Mesendoderm (in vitro differentiated cells): Measurements from ENCODE around the gene RXRA.

Experiments used
- DNase-seq: peaks from one replicate; pipeline ENCODE4 v3.0.0; 2013
- H2AK5ac ChIP-seq: 2 replicates; pipeline ENCODE4 v1.6.1; 2013; ENCODE audit warnings: low read length, inconsistent platforms
- H2BK120ac ChIP-seq: 2 replicates; pipeline ENCODE4 v1.6.1; 2013; ENCODE audit warnings: low read depth, mild to moderate bottlenecking, low read length, moderate library complexity, mixed read lengths
- H2BK15ac ChIP-seq: replicated peaks from 2 replicates; pipeline ENCODE4 v1.6.1; 2013; ENCODE audit warnings: low read depth, mild to moderate bottlenecking, moderate library complexity
- H2BK5ac ChIP-seq: 2 replicates; pipeline ENCODE4 v1.6.1; 2013; ENCODE audit warnings: low read length, inconsistent platforms
- H3K18ac ChIP-seq: 2 replicates; pipeline ENCODE4 v1.6.1; 2013; ENCODE audit warnings: mild to moderate bottlenecking, low read length, mixed read lengths
- H3K23ac ChIP-seq: one replicate; pipeline ENCODE4 v1.6.1; 2013; ENCODE audit warnings: low read length
- H3K27ac ChIP-seq: 2 replicates; pipeline ENCODE4 v1.5.1; 2013; ENCODE audit warnings: low read depth, mild to moderate bottlenecking, inconsistent platforms, low read length, moderate library complexity
- H3K27me3 ChIP-seq: 2 replicates; pipeline ENCODE4 v1.6.1; 2013; ENCODE audit warnings: low read length, control low read depth, mild to moderate bottlenecking, inconsistent platforms; ENCODE audit not compliant: insufficient read depth, poor library complexity
- H3K36me3 ChIP-seq: 2 replicates; pipeline ENCODE4 v1.6.1; 2013; ENCODE audit warnings: low read length, inconsistent platforms; ENCODE audit not compliant: control insufficient read depth, insufficient read depth
- H3K4ac ChIP-seq: one replicate; pipeline ENCODE4 v1.6.1; 2013; ENCODE audit warnings: low read depth, mild to moderate bottlenecking, low read length, moderate library complexity
- H3K4me1 ChIP-seq: 2 replicates; pipeline ENCODE4 v1.6.1; 2013; ENCODE audit warnings: low read depth, low read length, inconsistent platforms; ENCODE audit not compliant: control insufficient read depth
- H3K4me2 ChIP-seq: 2 replicates; pipeline ENCODE4 v1.6.1; 2013; ENCODE audit warnings: low read length
- H3K4me3 ChIP-seq: 2 replicates; pipeline ENCODE4 v1.5.1; 2013; ENCODE audit warnings: mild to moderate bottlenecking, low read length
- H3K56ac ChIP-seq: one replicate; pipeline ENCODE4 v1.6.1; 2013; ENCODE audit warnings: low read length
- H3K79me1 ChIP-seq: 2 replicates; pipeline ENCODE4 v1.6.1; 2013; ENCODE audit warnings: low read length, inconsistent platforms
- H3K79me2 ChIP-seq: 2 replicates; pipeline ENCODE4 v1.6.1; 2013; ENCODE audit warnings: mild to moderate bottlenecking, low read length; ENCODE audit not compliant: control insufficient read depth, insufficient read depth
- H3K9ac ChIP-seq: 2 replicates; pipeline ENCODE4 v1.6.1; 2013; ENCODE audit warnings: low read length, inconsistent platforms
- H4K5ac ChIP-seq: one replicate; pipeline ENCODE4 v1.6.1; 2013; ENCODE audit warnings: low read length
- H4K8ac ChIP-seq: one replicate; pipeline ENCODE4 v1.6.1; 2013; ENCODE audit warnings: low read depth, mild to moderate bottlenecking, control low read depth, low read length, moderate library complexity
- WGBS: extraction: QIAGEN DNeasy Blood & Tissue Kit; methylation state at CpG from one replicate; pipeline ENCODE4 v1.1.7; 2013; ENCODE audit warnings: low lambda C conversion rate, missing lambda C conversion rate; ENCODE audit not compliant: insufficient coverage; ENCODE audit errors: extremely low coverage; 5-methylcytosine and 5-hydroxymethylcytosine counted together

Gene RXRA

DNA sequence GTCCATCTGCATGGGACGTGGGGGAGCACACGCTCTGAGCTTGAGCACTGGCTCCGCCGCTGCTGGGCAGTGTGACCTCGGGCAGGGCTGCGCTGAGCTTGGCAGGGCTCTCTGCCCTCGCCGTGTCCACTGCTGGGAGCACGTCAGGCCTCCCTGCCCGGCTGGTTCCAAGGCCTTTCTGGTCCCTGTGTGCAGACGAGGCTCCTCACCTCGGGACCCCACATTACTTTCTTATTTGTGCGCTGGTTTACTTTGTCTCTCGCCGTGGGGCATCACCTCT lies 43.9 kb downstream of the RXRA start:
- Histone ChIP-seq H2AK5ac (no peak overlapping the region), H2BK120ac (no peak overlapping the region), H3K4me3 (no peak overlapping the region), H4K5ac (no peak overlapping the region), H2BK5ac (no peak overlapping the region), H3K4me2 (no peak overlapping the region), H3K18ac (no peak overlapping the region), H3K9ac (no peak overlapping the region), H3K27ac (no peak overlapping the region), H3K56ac (no peak overlapping the region), H3K4ac (no peak overlapping the region), H2BK15ac (no peak overlapping the region), H3K23ac (no peak overlapping the region), H3K79me2 (peaks cover 14% of the 10 kb centered on the region), H3K79me1 (peaks cover 19% of the 10 kb centered on the region), H3K36me3 (no peaks in the 10 kb centered on the region), H3K4me1 (no peaks in the 10 kb centered on the region), H4K8ac (no peak overlapping the region), H3K27me3 (no peaks in the 10 kb centered on the region)
- no CpG with 5 or more reads among the region's 15 CpGs for WGBS
- no peak for DNase-seq

DNA sequence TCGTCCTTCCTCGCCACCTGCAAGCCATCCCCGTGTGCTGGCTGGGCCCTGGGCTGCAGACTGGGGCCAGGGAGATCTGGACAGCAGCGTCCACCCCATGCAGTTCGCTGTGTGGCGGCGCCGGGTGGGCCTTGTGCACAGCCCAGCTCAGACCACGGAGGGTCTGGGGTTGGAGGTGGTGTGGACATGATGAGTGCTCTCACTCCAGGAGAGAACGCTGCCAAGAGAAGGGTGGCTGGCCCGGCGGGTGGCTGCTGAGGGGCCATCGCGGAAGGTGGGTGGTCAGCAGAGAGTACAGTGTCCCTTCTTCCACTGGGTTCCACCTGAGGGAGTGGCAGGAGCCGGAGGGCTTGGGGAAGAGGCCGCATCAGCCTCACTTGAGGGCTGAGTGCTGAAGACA lies 44.4 kb downstream of the RXRA start:
- H3K4ac ChIP-seq: no peak overlapping the region
- H2BK5ac ChIP-seq: no peak overlapping the region
- no peak overlapping the region for H4K5ac ChIP-seq
- H2AK5ac ChIP-seq: no peak overlapping the region
- no peak overlapping the region for H3K27ac ChIP-seq
- no peak overlapping the region for H3K4me3 ChIP-seq
- DNase-seq: no peak
- H3K27me3 ChIP-seq: no peaks in the 10 kb centered on the region
- H4K8ac ChIP-seq: no peak overlapping the region
- no peak overlapping the region for H3K56ac ChIP-seq
- WGBS: no CpG with 5 or more reads among the region's 16 CpGs
- no peak overlapping the region for H2BK120ac ChIP-seq
- no peak overlapping the region for H3K23ac ChIP-seq
- H2BK15ac ChIP-seq: no peak overlapping the region
- peaks cover 14% of the 10 kb centered on the region for H3K79me2 ChIP-seq
- no peak overlapping the region for H3K9ac ChIP-seq
- H3K4me1 ChIP-seq: no peaks in the 10 kb centered on the region
- H3K36me3 ChIP-seq: no peaks in the 10 kb centered on the region
- H3K4me2 ChIP-seq: no peak overlapping the region
- H3K79me1 ChIP-seq: peaks cover 20% of the 10 kb centered on the region
- no peak overlapping the region for H3K18ac ChIP-seq

DNA sequence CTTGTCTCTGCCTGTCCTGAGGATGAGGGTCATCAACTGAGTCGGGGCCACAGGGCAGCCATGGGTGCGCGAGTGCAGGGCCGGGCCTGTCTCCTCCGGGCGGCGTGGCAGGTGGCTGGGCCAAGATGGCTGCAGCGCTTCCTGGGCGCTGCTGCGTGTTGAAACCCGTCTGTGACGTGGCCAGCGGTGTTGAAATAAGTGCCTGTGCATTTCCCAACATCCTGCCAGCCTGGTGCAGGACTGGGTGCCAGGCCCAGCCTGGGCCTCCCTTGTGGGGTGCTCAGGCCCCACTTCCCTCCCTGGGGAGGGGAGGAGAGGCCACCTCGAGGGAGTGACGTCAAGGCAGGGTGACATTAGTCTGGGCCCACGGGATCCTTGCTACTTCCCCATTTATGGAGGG lies 45.5 kb downstream of the RXRA start:
- Histone ChIP-seq H3K27ac (no peak overlapping the region), H2BK15ac (no peak overlapping the region), H3K4me2 (no peak overlapping the region), H3K4me3 (no peak overlapping the region), H3K27me3 (no peaks in the 10 kb centered on the region), H3K56ac (no peak overlapping the region), H3K23ac (no peak overlapping the region), H4K8ac (no peak overlapping the region), H3K9ac (no peak overlapping the region), H3K79me2 (peaks cover 19% of the 10 kb centered on the region), H3K18ac (no peak overlapping the region), H3K4me1 (no peaks in the 10 kb centered on the region), H2BK5ac (no peak overlapping the region), H3K79me1 (peaks cover 26% of the 10 kb centered on the region), H3K36me3 (no peaks in the 10 kb centered on the region), H2AK5ac (no peak overlapping the region), H4K5ac (no peak overlapping the region), H3K4ac (no peak overlapping the region), H2BK120ac (no peak overlapping the region)
- no CpG with 5 or more reads among the region's 16 CpGs for WGBS
- no peak for DNase-seq

- no CpG with 5 or more reads among the region's 16 CpGs for WGBS
- H3K27ac ChIP-seq: no peak overlapping the region
- no peaks in the 10 kb centered on the region for H3K4me1 ChIP-seq
- H3K4me3 ChIP-seq: no peak overlapping the region
- no peak overlapping the region for H3K4ac ChIP-seq
- H3K18ac ChIP-seq: no peak overlapping the region
- no peak overlapping the region for H3K9ac ChIP-seq
- no peak overlapping the region for H2AK5ac ChIP-seq
- no peak overlapping the region for H4K8ac ChIP-seq
- no peak overlapping the region for H2BK5ac ChIP-seq
- no peaks in the 10 kb centered on the region for H3K27me3 ChIP-seq
- no peak overlapping the region for H2BK15ac ChIP-seq
- H4K5ac ChIP-seq: no peak overlapping the region
- no peak overlapping the region for H3K56ac ChIP-seq
- H3K23ac ChIP-seq: no peak overlapping the region
- H3K79me2 ChIP-seq: peaks cover 21% of the 10 kb centered on the region
- peaks cover 26% of the 10 kb centered on the region for H3K79me1 ChIP-seq
- H2BK120ac ChIP-seq: no peak overlapping the region
- H3K4me2 ChIP-seq: no peak overlapping the region
- H3K36me3 ChIP-seq: no peaks in the 10 kb centered on the region
- DNase-seq: no peak
Measured at GRCh38 chr9:134372581-134373267, 46.5 kb downstream of the RXRA start.

GRCh38 chr9:134373269-134373668 lies 47.0 kb downstream of the RXRA start:
- no peak for DNase-seq
- no peak overlapping the region for H2AK5ac ChIP-seq
- H4K8ac ChIP-seq: no peak overlapping the region
- H2BK15ac ChIP-seq: no peak overlapping the region
- no peak overlapping the region for H3K18ac ChIP-seq
- no peak overlapping the region for H3K4ac ChIP-seq
- no peak overlapping the region for H2BK120ac ChIP-seq
- no peak overlapping the region for H3K4me3 ChIP-seq
- WGBS: no CpG with 5 or more reads among the region's 13 CpGs
- H3K79me2 ChIP-seq: peaks cover 22% of the 10 kb centered on the region
- H4K5ac ChIP-seq: no peak overlapping the region
- no peak overlapping the region for H3K27ac ChIP-seq
- H3K4me2 ChIP-seq: no peak overlapping the region
- H3K56ac ChIP-seq: no peak overlapping the region
- H3K23ac ChIP-seq: no peak overlapping the region
- H3K79me1 ChIP-seq: peaks cover 26% of the 10 kb centered on the region
- no peaks in the 10 kb centered on the region for H3K36me3 ChIP-seq
- H3K27me3 ChIP-seq: no peaks in the 10 kb centered on the region
- no peak overlapping the region for H3K9ac ChIP-seq
- no peaks in the 10 kb centered on the region for H3K4me1 ChIP-seq
- H2BK5ac ChIP-seq: no peak overlapping the region

GRCh38 chr9:134373953-134374300 lies 47.7 kb downstream of the RXRA start:
- Histone ChIP-seq H4K8ac (no peak overlapping the region), H3K27me3 (no peaks in the 10 kb centered on the region), H4K5ac (no peak overlapping the region), H3K18ac (no peak overlapping the region), H2BK120ac (no peak overlapping the region), H2AK5ac (no peak overlapping the region), H3K79me2 (peaks cover 22% of the 10 kb centered on the region), H3K23ac (no peak overlapping the region), H2BK5ac (no peak overlapping the region), H3K56ac (no peak overlapping the region), H3K9ac (no peak overlapping the region), H2BK15ac (no peak overlapping the region), H3K36me3 (no peaks in the 10 kb centered on the region), H3K79me1 (peaks cover 25% of the 10 kb centered on the region), H3K4ac (no peak overlapping the region), H3K4me1 (peaks cover 2% of the 10 kb centered on the region), H3K4me2 (no peak overlapping the region), H3K4me3 (no peak overlapping the region), H3K27ac (no peak overlapping the region)
- WGBS: no CpG with 5 or more reads among the region's 17 CpGs
- DNase-seq: no peak
